NCI-H2107 (cell line): ENCODE results near the gene HPS4.
"Not testable (repeated sequence)": the region's sequence is repeated elsewhere in the genome, so short reads cannot be mapped to it uniquely, and the experiment has no call there.

Experiments
- DNase-seq: peaks from one replicate; lab custom pipeline; 2025; lab: John Stamatoyannopoulos, UW

The HPS4 gene

DNA sequence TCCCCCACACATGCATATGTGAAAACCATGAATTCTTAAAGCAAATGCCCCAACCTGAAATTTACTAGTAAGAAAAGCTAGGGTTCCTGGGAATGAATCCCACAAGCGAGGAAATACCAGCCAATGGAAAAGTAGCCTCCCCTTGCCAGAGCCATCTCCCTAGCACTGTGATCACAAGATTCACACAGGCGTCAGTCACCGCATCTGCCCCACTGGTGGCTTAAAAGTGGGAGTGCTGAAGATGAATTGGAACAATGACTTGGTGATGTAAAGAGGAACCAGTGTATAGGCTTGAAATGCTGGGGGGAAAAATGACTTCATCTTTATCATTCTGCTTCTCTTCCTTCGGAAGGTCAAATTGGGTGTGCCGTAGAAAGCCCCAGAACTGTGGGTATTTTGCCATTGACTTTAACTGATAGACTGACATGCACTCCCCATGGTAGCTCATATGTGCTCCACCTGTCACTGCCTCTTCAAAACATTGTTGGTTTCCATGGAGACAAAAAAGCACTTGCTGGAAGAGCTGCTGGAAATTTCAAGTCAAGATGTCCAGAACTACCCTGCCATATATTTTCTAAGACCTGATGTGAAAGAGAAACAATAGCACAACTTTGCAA is 73.8 kb downstream of the HPS4 start:
- no peak for DNase-seq

DNA sequence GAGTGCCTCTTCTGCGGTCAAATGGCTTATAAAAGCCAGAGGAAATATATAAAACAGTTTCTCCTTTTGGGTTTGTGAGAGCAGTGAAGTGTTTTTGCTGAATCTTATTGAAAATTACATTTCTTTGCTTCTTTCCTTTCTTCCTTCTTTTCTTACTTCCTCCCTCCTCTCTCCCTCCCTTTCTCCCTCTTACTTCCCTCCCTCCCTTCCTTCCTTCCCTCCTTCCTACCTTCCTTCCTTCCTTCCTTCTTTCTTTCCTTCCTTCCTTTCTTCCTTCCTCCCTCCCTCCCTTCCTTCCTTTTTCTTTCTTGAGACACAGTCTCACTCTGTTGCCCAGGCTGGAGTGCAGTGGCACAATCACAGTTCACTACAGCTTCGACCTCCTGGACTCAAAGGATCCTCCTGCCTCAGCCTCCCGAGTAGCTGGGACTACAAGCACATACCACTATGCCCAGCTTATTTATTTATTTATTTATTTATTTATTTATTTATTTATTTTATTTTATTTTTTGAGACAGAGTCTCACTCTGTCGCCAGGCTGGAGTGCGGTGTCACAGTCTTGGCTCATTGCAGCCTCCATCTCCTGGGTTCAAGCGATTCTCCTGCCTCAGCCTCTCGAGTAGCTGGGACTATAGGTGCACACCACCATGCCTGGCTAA is 74.9 kb downstream of the HPS4 start:
- DNase-seq, result not testable (repeated sequence)

DNA sequence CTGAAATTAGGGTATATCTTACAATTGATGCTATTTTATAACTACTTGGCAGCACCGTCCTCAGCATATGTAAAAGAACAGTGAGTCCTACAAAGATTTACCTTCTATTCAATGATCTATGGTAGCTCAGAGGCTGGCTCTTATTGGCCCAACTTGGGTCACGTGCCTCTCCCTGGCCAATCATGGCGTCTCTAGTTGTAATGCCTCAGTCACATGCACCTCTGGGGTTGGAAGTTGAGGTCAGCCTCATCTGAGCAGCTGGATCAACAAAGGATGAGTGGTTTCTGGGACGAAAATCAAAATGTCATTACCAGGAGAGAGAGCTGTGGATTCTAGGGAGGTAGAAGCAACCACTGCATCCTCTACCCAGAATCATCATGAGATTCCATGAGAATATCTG is 77.5 kb downstream of the HPS4 start:
- no peak for DNase-seq

DNA sequence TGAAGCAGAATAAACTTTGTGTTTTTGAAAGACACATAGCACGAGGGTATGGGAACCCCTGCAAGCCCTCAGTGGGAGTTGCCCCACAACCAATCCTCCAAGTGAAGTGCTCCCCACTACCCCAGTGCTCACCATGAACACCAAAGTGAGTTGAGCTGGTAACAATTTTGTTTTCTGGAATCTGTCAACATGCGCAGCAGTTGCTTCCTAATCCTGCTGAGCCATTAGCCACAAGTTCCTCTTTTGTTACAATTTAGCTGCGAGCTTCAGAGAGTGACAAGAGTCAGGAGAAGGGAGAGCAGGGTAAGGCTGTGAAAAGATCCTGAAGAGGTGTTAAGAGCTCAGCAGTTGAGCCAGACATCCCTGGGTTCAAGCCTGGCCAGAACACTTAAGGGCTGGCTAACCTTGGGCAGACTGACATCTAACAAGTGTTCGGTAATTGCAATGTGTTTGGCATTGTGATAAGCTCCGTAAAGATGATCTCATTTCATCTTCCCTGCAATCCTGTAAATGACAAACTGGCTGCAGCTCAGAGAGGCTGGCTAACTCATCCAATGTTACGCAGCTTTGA is 78.6 kb downstream of the HPS4 start:
- no peak for DNase-seq

DNA sequence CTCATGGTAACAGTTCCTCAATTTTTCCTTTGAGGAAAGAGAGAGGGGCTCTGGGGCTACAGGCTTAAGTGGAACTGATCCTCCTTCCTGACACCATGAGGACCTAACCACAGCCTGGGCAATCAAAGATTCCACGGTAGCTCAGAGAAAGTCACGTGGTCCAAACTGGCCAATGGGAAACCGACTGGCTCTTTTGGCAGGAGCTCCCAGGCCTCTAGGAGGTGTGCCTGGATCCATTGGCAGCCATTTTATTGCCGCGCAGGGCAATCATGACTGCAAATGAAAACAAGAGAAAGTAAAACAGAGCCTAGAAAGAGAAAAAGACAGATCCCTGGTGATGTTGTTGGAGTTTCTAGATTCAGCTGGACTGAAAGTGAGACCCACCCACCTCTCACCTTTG is 81.9 kb downstream of the HPS4 start:
- DNase-seq, result no peak
